HG02970 (cell line): ENCODE measurements around the gene POLR3A.
"Not testable (repeated sequence)": the region's sequence is repeated elsewhere in the genome, so short reads cannot be mapped to it uniquely, and the experiment has no call there.

Source experiments
- ATAC-seq: cut with Tn5 transposase; IDR thresholded peaks from one replicate; pipeline ENCODE4 v1.9.1; 2021; ENCODE audit warnings: mild to moderate bottlenecking, moderate library complexity, moderate number of reproducible peaks; ENCODE audit not compliant: unreplicated experiment, low FRiP score

POLR3A gene

GRCh38 chr10:78025685-78026364 lies 3.5 kb downstream of the POLR3A start:
- no peak for ATAC-seq

- no peak for ATAC-seq
Measured at GRCh38 chr10:78023741-78024140, 5.6 kb downstream of the POLR3A start.

- no peak for ATAC-seq
Measured at GRCh38 chr10:78021201-78021600, 8.1 kb downstream of the POLR3A start.

GRCh38 chr10:78019264-78019663 lies 10.1 kb downstream of the POLR3A start:
- ATAC-seq = no peak

- ATAC-seq = no peak
Measured at GRCh38 chr10:78017856-78018255, 11.5 kb downstream of the POLR3A start.

GRCh38 chr10:78015546-78015945 lies 13.8 kb downstream of the POLR3A start:
- ATAC-seq = no peak

GRCh38 chr10:78013564-78013963 lies 15.8 kb downstream of the POLR3A start:
- no peak for ATAC-seq

GRCh38 chr10:78011065-78011464 lies 18.2 kb downstream of the POLR3A start:
- ATAC-seq = no peak

- no peak for ATAC-seq
Measured at GRCh38 chr10:78010278-78010677, 19.0 kb downstream of the POLR3A start.

- ATAC-seq = no peak
Measured at GRCh38 chr10:78009662-78010061, 19.7 kb downstream of the POLR3A start.

GRCh38 chr10:78007172-78007571 lies 22.1 kb downstream of the POLR3A start:
- ATAC-seq = no peak

GRCh38 chr10:78004215-78005026 lies 24.9 kb downstream of the POLR3A start:
- ATAC-seq = no peak

GRCh38 chr10:78002541-78003288 lies 26.6 kb downstream of the POLR3A start:
- no peak for ATAC-seq

- ATAC-seq = no peak
Measured at GRCh38 chr10:78000956-78001472, 28.3 kb downstream of the POLR3A start.

- ATAC-seq = no peak
Measured at GRCh38 chr10:78000206-78000605, 29.1 kb downstream of the POLR3A start.

- not testable (repeated sequence) for ATAC-seq
Measured at GRCh38 chr10:77998780-77999179, 30.5 kb downstream of the POLR3A start.

GRCh38 chr10:77993620-77994019 lies 35.7 kb downstream of the POLR3A start:
- ATAC-seq = no peak

GRCh38 chr10:77989081-77989724 lies 40.1 kb downstream of the POLR3A start:
- ATAC-seq = no peak

GRCh38 chr10:77987671-77988255 lies 41.6 kb downstream of the POLR3A start:
- ATAC-seq = no peak

- no peak for ATAC-seq
Measured at GRCh38 chr10:77984986-77985385, 44.3 kb downstream of the POLR3A start.
